ENCODE results near the gene KLHL25.

Gene KLHL25

GRCh38 chr15:85730001-85730820, 64.5 kb downstream of the KLHL25 start:
- DNase-seq = peak in 20 of 42 donors; percentile 24 to 84 (median 66)
- intact Hi-C loops (cut with DNase I) = loop anchor here (2.0 kb wide), 1 partner anchor 111 kb away; no protein-coding TSS in a partner anchor

GRCh38 chr15:85727068-85727467, 67.7 kb downstream of the KLHL25 start:
- no peak for DNase-seq
- intact Hi-C loops (cut with DNase I) = no loop called here

GRCh38 chr15:85726454-85726853, 68.3 kb downstream of the KLHL25 start:
- intact Hi-C loops (cut with DNase I) = no loop called here
- no peak for DNase-seq

GRCh38 chr15:85725564-85725963, 69.2 kb downstream of the KLHL25 start:
- DNase-seq = no peak
- intact Hi-C loops (cut with DNase I) = no loop called here

GRCh38 chr15:85725019-85725418, 69.7 kb downstream of the KLHL25 start:
- DNase-seq = no peak
- intact Hi-C loops (cut with DNase I) = no loop called here

- intact Hi-C loops (cut with DNase I) = no loop called here
- DNase-seq = no peak
Observed at GRCh38 chr15:85723960-85724945, 70.5 kb downstream of the KLHL25 start.

GRCh38 chr15:85722374-85723152, 72.2 kb downstream of the KLHL25 start:
- intact Hi-C loops (cut with DNase I) = no loop called here
- no peak for DNase-seq

- intact Hi-C loops (cut with DNase I) = no loop called here
- no peak for DNase-seq
Observed at GRCh38 chr15:85718981-85719380, 75.7 kb downstream of the KLHL25 start.

GRCh38 chr15:85718271-85718971, 76.3 kb downstream of the KLHL25 start:
- DNase-seq = no peak
- intact Hi-C loops (cut with DNase I) = no loop called here

- no peak for DNase-seq
- intact Hi-C loops (cut with DNase I) = no loop called here
Observed at GRCh38 chr15:85717212-85717611, 77.5 kb downstream of the KLHL25 start.

- no peak for DNase-seq
- intact Hi-C loops (cut with DNase I) = no loop called here
Observed at GRCh38 chr15:85716261-85716660, 78.5 kb downstream of the KLHL25 start.

GRCh38 chr15:85711580-85712192, 83.0 kb downstream of the KLHL25 start:
- intact Hi-C loops (cut with DNase I) = no loop called here
- DNase-seq = peak in 16 of 42 donors; percentile 21 to 65 (median 30)

GRCh38 chr15:85710340-85710842, 84.3 kb downstream of the KLHL25 start:
- DNase-seq = no peak
- intact Hi-C loops (cut with DNase I) = no loop called here

Measured in head of caudate nucleus (tissue), 42 donors.